Measurements from ENCODE around the gene DSTYK.

- no peak for TF ChIP-seq CTCF (IDR thresholded peaks at IDR 0.05)
- no peak for TF ChIP-seq POLR2A (IDR thresholded peaks at IDR 0.05)
Measured at GRCh38 chr1:205171369-205171768, 40.1 kb downstream of the DSTYK start.
